C4-2B (cell line): Measurements from ENCODE around the gene CIC.

ENCODE experiments used
- ZFX ChIP-seq: fragments of 450-650 bp; IDR thresholded peaks from 2 replicates; pipeline ENCODE4 v1.6.1; 2017
- TF ChIP-seq, protein P1 (sequence below): fragments of 450-650 bp; conservative IDR thresholded peaks from 2 replicates; pipeline ENCODE4 v1.5.1; 2017; ENCODE audit warnings: mild to moderate bottlenecking

DNA sequence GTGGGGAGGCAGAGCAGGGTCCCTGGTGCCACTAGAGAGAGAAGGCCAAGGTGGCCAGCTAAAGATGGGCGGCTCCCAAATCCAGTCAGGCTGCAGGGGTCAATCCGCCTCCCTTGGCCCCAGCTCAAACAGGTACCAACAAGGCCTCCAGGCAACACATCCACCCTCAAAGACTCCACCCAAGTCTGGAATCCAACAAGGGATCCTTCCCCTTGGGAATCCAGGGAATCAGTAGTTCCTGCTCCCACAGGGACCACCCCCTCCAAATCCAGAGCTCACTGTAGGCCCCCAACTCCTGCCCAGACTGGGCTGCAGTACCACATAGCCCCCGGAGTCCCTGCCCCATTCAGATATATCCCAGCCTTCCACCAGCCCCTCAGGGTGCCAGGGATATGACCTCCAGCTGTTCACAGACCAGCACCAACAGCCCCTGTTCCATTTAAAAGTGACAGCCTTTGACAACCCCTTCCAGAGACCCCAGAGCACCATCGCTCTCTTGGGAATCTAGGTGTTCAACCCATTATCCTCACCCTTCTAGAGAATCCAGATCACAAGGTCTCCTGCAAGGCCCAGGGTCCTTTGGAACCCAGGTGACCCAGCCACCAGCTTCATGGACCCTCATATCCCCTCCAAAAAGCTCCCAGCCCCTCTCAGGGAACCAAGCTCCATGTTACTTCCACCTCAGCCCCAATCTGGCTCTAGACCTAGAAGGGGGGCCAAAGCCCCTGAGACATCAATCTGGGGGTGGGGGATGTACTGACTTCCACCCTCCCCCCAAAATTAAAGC lies 17.3 kb upstream of the CIC start:
- TF ChIP-seq, protein P1, sequence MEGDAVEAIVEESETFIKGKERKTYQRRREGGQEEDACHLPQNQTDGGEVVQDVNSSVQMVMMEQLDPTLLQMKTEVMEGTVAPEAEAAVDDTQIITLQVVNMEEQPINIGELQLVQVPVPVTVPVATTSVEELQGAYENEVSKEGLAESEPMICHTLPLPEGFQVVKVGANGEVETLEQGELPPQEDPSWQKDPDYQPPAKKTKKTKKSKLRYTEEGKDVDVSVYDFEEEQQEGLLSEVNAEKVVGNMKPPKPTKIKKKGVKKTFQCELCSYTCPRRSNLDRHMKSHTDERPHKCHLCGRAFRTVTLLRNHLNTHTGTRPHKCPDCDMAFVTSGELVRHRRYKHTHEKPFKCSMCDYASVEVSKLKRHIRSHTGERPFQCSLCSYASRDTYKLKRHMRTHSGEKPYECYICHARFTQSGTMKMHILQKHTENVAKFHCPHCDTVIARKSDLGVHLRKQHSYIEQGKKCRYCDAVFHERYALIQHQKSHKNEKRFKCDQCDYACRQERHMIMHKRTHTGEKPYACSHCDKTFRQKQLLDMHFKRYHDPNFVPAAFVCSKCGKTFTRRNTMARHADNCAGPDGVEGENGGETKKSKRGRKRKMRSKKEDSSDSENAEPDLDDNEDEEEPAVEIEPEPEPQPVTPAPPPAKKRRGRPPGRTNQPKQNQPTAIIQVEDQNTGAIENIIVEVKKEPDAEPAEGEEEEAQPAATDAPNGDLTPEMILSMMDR: no peak
- no peak for TF ChIP-seq ZFX
